ENCODE results near the gene ABHD16A. TPM values are rescaled to one million over a fixed set of nuclear protein-coding genes. Genes with fewer than 3 reads are reported as not detected.
A peak's percentile ranks its signal among the peaks of the same experiment; 100 is the strongest.

Gene ABHD16A
- total and polyA plus RNA-seq, 2 of the 13 experiments (the other 11 are each of a cell fraction or from before 2014, with no cell fraction given): 43.5 to 45.4 TPM

DNA sequence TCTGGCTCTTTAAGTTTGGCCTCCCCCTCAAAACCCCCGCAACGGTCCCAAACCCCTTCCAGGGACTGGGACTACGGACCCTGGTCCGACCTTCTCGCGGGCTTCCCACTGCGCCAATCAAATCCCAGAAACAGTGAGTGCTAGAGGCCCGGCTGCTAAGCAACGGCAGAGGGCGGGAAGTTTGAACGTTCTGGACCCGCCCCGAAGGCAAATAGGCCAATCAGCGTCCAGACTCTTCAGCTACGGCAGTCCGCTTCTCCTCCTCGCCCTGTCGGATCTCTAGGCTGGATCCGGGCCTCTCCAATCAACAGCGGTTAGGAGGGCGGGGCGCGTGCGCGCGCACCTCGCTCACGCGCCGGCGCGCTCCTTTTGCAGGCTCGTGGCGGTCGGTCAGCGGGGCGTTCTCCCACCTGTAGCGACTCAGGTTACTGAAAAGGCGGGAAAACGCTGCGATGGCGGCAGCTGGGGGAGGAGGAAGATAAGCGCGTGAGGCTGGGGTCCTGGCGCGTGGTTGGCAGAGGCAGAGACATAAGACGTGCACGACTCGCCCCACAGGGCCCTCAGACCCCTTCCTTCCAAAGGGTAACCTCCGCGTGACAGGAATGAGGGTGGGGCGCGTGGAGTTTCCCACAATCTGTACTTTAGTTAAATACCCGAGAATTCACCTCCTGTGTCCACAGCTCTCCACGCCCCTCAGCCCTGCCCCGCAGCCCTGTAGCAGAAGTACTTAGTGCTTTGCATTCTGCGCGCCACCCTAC, 36.7 kb upstream of the ABHD16A start, which contains the start of gene MSH5 (continued):
- TF ChIP-seq CBX5 (CRISPR knock-in tag; IDR thresholded peaks at IDR 0.05; ENCODE audit: borderline replicate concordance) (no peak; the same call in 1 of the 2 replicates), CBX2 (IDR thresholded peaks at IDR 0.05; ENCODE audit: low read depth, low read length) (no peak), CBX2 (CRISPR knock-in tag; IDR thresholded peaks at IDR 0.05; ENCODE audit: low read depth) (peak; percentile 98), KDM4B (CRISPR knock-in tag; IDR thresholded peaks at IDR 0.05) (no peak), NCOA2 (CRISPR knock-in tag; IDR thresholded peaks at IDR 0.05) (no peak; the same call in none of the 2 replicates), ZNF460 (CRISPR knock-in tag; IDR thresholded peaks at IDR 0.05; ENCODE audit: borderline replicate concordance) (peak; percentile 53; the same call in 1 of the 2 replicates), ZNF543 (CRISPR knock-in tag; IDR thresholded peaks at IDR 0.05) (peak; percentile 95), ETV5 (CRISPR knock-in tag; IDR thresholded peaks at IDR 0.05; ENCODE audit: borderline replicate concordance) (no peak; the same call in none of the 2 replicates), FOXK1 (CRISPR knock-in tag; IDR thresholded peaks at IDR 0.05; ENCODE audit: borderline replicate concordance, low read depth) (peak; percentile 72; the same call in 1 of the 2 replicates), PITX1 (CRISPR knock-in tag; IDR thresholded peaks at IDR 0.05) (peak; percentile 61; the same call in 1 of the 2 replicates), NFIC (IDR thresholded peaks at IDR 0.05; ENCODE audit: low read length) (no peak), RCOR2 (CRISPR knock-in tag; IDR thresholded peaks at IDR 0.05) (peak; percentile 60), SAP130 (CRISPR knock-in tag; IDR thresholded peaks at IDR 0.05; ENCODE audit: low read depth) (peak; percentile 97), RFXAP (CRISPR knock-in tag; IDR thresholded peaks at IDR 0.05; ENCODE audit: borderline replicate concordance) (peak; percentile 98), MED8 (CRISPR knock-in tag; IDR thresholded peaks at IDR 0.05; ENCODE audit: insufficient replicate concordance) (peak; percentile 92), GTF2F1 (IDR thresholded peaks at IDR 0.05; ENCODE audit: low read length) (no peak), CREB1 (IDR thresholded peaks at IDR 0.05) (peak; percentile 80), CREB1 (CRISPR knock-in tag; IDR thresholded peaks at IDR 0.05) (peak; percentile 89), CENPX (CRISPR knock-in tag; IDR thresholded peaks at IDR 0.05) (no peak), SNRNP70 (IDR thresholded peaks at IDR 0.05; ENCODE audit: low read depth, low read length) (no peak), ZSCAN25 (CRISPR knock-in tag; IDR thresholded peaks at IDR 0.05) (peak; percentile 91), ZNF562 (CRISPR knock-in tag; IDR thresholded peaks at IDR 0.05; ENCODE audit: borderline replicate concordance) (peak; percentile 96), ZNF589 (CRISPR knock-in tag; conservative IDR thresholded peaks at IDR 0.05) (peak; percentile 99)
- TF ChIP-seq, protein P1, sequence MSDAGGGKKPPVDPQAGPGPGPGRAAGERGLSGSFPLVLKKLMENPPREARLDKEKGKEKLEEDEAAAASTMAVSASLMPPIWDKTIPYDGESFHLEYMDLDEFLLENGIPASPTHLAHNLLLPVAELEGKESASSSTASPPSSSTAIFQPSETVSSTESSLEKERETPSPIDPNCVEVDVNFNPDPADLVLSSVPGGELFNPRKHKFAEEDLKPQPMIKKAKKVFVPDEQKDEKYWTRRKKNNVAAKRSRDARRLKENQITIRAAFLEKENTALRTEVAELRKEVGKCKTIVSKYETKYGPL (CRISPR knock-in tag; IDR thresholded peaks at IDR 0.05): no peak; the same call in 1 of the 2 replicates
- TF ChIP-seq, protein P2, sequence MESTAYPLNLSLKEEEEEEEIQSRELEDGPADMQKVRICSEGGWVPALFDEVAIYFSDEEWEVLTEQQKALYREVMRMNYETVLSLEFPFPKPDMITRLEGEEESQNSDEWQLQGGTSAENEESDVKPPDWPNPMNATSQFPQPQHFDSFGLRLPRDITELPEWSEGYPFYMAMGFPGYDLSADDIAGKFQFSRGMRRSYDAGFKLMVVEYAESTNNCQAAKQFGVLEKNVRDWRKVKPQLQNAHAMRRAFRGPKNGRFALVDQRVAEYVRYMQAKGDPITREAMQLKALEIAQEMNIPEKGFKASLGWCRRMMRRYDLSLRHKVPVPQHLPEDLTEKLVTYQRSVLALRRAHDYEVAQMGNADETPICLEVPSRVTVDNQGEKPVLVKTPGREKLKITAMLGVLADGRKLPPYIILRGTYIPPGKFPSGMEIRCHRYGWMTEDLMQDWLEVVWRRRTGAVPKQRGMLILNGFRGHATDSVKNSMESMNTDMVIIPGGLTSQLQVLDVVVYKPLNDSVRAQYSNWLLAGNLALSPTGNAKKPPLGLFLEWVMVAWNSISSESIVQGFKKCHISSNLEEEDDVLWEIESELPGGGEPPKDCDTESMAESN (CRISPR knock-in tag; conservative IDR thresholded peaks at IDR 0.05): peak; percentile 93; the same call in 1 of the 2 replicates
- TF ChIP-seq, protein P3, sequence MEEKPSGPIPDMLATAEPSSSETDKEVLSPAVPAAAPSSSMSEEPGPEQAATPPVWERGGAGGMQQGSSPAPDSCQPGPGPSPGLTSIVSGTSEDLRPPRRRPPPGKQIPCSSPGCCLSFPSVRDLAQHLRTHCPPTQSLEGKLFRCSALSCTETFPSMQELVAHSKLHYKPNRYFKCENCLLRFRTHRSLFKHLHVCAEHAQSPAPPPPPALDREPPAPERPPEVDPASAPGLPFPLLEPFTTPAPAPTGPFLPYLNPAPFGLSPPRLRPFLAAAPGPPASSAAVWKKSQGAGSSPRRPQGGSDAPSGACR (CRISPR knock-in tag; IDR thresholded peaks at IDR 0.05): no peak; the same call in 1 of the 2 replicates
- TF ChIP-seq, protein P4, sequence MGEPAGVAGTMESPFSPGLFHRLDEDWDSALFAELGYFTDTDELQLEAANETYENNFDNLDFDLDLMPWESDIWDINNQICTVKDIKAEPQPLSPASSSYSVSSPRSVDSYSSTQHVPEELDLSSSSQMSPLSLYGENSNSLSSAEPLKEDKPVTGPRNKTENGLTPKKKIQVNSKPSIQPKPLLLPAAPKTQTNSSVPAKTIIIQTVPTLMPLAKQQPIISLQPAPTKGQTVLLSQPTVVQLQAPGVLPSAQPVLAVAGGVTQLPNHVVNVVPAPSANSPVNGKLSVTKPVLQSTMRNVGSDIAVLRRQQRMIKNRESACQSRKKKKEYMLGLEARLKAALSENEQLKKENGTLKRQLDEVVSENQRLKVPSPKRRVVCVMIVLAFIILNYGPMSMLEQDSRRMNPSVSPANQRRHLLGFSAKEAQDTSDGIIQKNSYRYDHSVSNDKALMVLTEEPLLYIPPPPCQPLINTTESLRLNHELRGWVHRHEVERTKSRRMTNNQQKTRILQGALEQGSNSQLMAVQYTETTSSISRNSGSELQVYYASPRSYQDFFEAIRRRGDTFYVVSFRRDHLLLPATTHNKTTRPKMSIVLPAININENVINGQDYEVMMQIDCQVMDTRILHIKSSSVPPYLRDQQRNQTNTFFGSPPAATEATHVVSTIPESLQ (CRISPR knock-in tag; conservative IDR thresholded peaks at IDR 0.05): peak; percentile 87
